GM12878 (cell line): Measurements from ENCODE around the gene CIAO2A. TPM values are rescaled to one million over a fixed set of nuclear protein-coding genes. Genes with fewer than 3 reads are reported as not detected.

Source experiments
- ATAC-seq: fragments of 200-7000 bp; cut with Tn5 transposase; 3 replicates; pipeline ENCODE4 v1.9.1; 2020; ENCODE audit warnings: mild to moderate bottlenecking, moderate library complexity
- BruUV-seq: library from RNA; stranded (reverse); fragments of 400-500 nt; replicated peaks from 2 replicates; lab custom pipeline; 2021; lab: Mats Ljungman, UMichigan
- CTCF ChIA-PET: fragments of 300-600 bp; sonication (Branson Sonifier 250); formaldehyde crosslinking; extraction: SDS; loops from one replicate; lab custom pipeline; 2021; ENCODE audit warnings: inconsistent platforms; lab: Yijun Ruan, JAX
- POLR2A ChIA-PET: fragments of 350-600 bp; formaldehyde crosslinking; extraction: SDS; loops from one replicate; lab custom pipeline; 2021; ENCODE audit warnings: inconsistent platforms; lab: Charles Lee
- RAD21 ChIA-PET: fragments of 300-600 bp; sonication (Branson Sonifier 250); formaldehyde crosslinking; loops from one replicate; lab custom pipeline; 2023; ENCODE audit warnings: antibody characterized with exemption; ENCODE audit not compliant: unreplicated experiment; lab: Charles Lee
- SMC1A ChIA-PET: fragments of 300-600 bp; sonication (Branson Sonifier 250); formaldehyde crosslinking; loops from one replicate; lab custom pipeline; 2023; ENCODE audit not compliant: unreplicated experiment, uncharacterized antibody; lab: Charles Lee
- DNase-seq: peaks from one replicate; pipeline ENCODE4 v3.0.0-alpha.2; 2011; ENCODE audit warnings: low read depth, low spot score
- FAIRE-seq: peaks from 3 replicates; lab custom pipeline; 2011; peaks lifted over from hg19 to GRCh38; lab: Jason Lieb, UNC
- H2AFZ ChIP-seq: 2 replicates; pipeline ENCODE4 v1.6.0; 2011; ENCODE audit warnings: low read depth, low read length, control low read depth; ENCODE audit not compliant: control insufficient read depth
- H3K27ac ChIP-seq: 2 replicates; pipeline ENCODE4 v1.5.1; 2011; ENCODE audit warnings: control low read depth; ENCODE audit not compliant: control insufficient read depth, insufficient read depth
- H3K27me3 ChIP-seq, 2 experiments: replicated peaks in 1 of 2; 2 replicates each; pipeline versions ENCODE4 v1.6.0 to v1.6.1; 2011; ENCODE audit warnings: low read length in 1 of 2; ENCODE audit not compliant: control insufficient read depth in 2 of 2, insufficient read depth in 2 of 2
- H3K36me3 ChIP-seq, 2 experiments: 2 replicates each; pipeline ENCODE4 v1.5.1; 2011; ENCODE audit warnings: low read length in 1 of 2; ENCODE audit not compliant: control insufficient read depth in 2 of 2, insufficient read depth in 2 of 2
- H3K4me1 ChIP-seq: 2 replicates; pipeline ENCODE4 v1.6.1; 2011; ENCODE audit warnings: mild to moderate bottlenecking, low read length, moderate library complexity, mixed read lengths; ENCODE audit not compliant: control insufficient read depth, insufficient read depth
- H3K4me2 ChIP-seq: 2 replicates; pipeline ENCODE4 v1.6.0; 2011; ENCODE audit warnings: control low read depth; ENCODE audit not compliant: control insufficient read depth, insufficient read depth
- H3K4me3 ChIP-seq: fragments of 200-600 bp; sonication (generic); 2 replicates; pipeline ENCODE4 v1.5.1; 2016
- H3K79me2 ChIP-seq: 2 replicates; pipeline ENCODE4 v1.6.0; 2011; ENCODE audit warnings: low read length; ENCODE audit not compliant: control insufficient read depth, insufficient read depth
- H3K9ac ChIP-seq: 2 replicates; pipeline ENCODE4 v1.8.0; 2011; ENCODE audit warnings: low read length, control low read depth, mixed read lengths; ENCODE audit not compliant: control insufficient read depth, insufficient read depth
- H3K9me3 ChIP-seq: replicated peaks from 3 replicates; pipeline ENCODE4 v1.5.1; 2011; ENCODE audit warnings: mild to moderate bottlenecking, low read length; ENCODE audit not compliant: control insufficient read depth, insufficient read depth
- H4K20me1 ChIP-seq: 2 replicates; pipeline ENCODE4 v1.6.0; 2011; ENCODE audit not compliant: control insufficient read depth, insufficient read depth
- ATF7 ChIP-seq: fragments of 450-650 bp; IDR thresholded peaks from 2 replicates; pipeline ENCODE4 v1.6.1; 2016; ENCODE audit warnings: low read depth, mild to moderate bottlenecking
- CBX3 ChIP-seq: fragments of 200-600 bp; sonication (generic); IDR thresholded peaks from 2 replicates; pipeline ENCODE4 v1.6.1; 2016; ENCODE audit warnings: low read depth, borderline replicate concordance
- DPF2 ChIP-seq: fragments of 450-650 bp; IDR thresholded peaks from 2 replicates; pipeline ENCODE4 v1.6.1; 2017; ENCODE audit warnings: mild to moderate bottlenecking
- MEF2A ChIP-seq: IDR thresholded peaks from 2 replicates; pipeline ENCODE4 v1.6.1; 2011; ENCODE audit warnings: low read depth, mild to moderate bottlenecking, low read length, moderate library complexity; ENCODE audit not compliant: insufficient read depth
- POLR2AphosphoS5 ChIP-seq: IDR thresholded peaks from 2 replicates; pipeline ENCODE4 v1.6.1; 2011; ENCODE audit warnings: mild to moderate bottlenecking, low read length, inconsistent platforms
- WGBS: methylation state at CpG from one replicate; pipeline ENCODE4 v1.1.6; 2016; ENCODE audit warnings: low lambda C conversion rate; ENCODE audit not compliant: insufficient replicate concordance, insufficient coverage; ENCODE audit errors: missing lambda C conversion rate; 5-methylcytosine and 5-hydroxymethylcytosine counted together
- in situ Hi-C: fragments of 300-500 bp; cut with MboI; formaldehyde crosslinking; loops from 9 replicates; pipeline ENCODE4 v1.14.3; 2018; ENCODE audit warnings: mixed read lengths
- intact Hi-C: fragments of 100-400 bp; cut with micrococcal nuclease; formaldehyde crosslinking; loops from one replicate; pipeline ENCODE4 v1.14.2; 2022; ENCODE audit not compliant: unreplicated experiment
- polyA plus RNA-seq, 11 experiments: library from polyadenylated mRNA; depleted of rRNA in 4 of 11; unstranded in 6 of 11; stranded (reverse) in 5 of 11; fragments of >200 nt; fragmentation: Nextera tagmentation in 4 of 11; fragmentation: Illumina TruSeq in 1 of 11; extraction: Ambion mirVana in 4 of 11; extraction: Trizol in 1 of 11; gene quantifications; 1 replicate in 1 of 11; 2 replicates in 10 of 11; pipeline versions ENCODE4 v1.2.1 to v1.2.3, GENCODE V29; 2011 to 2016; ENCODE audit warnings: inconsistent platforms in 2 of 11, missing spikeins in 2 of 11, low read depth in 1 of 11
- total RNA-seq, 4 experiments: library from RNA; depleted of rRNA in 3 of 4; stranded (reverse); fragments of >200 nt in 3 of 4; fragmentation: Illumina TruSeq in 1 of 4; extraction: Trizol in 1 of 4; gene quantifications; 2 replicates each; pipeline versions ENCODE4 v1.2.1 to v1.2.3, GENCODE V29; 2013 to 2021
- TF ChIP-seq, protein P1 (sequence below): fragments of 150-350 bp; IDR thresholded peaks from 2 replicates; pipeline ENCODE4 v1.6.1; 2014; ENCODE audit warnings: mild to moderate bottlenecking, low read depth, low read length

Gene CIAO2A
- total and polyA plus RNA-seq, 10 of the 15 experiments (the other 5 are each of a cell fraction or from before 2014, with no cell fraction given) = 94.5 to 400 (median 204) TPM

DNA sequence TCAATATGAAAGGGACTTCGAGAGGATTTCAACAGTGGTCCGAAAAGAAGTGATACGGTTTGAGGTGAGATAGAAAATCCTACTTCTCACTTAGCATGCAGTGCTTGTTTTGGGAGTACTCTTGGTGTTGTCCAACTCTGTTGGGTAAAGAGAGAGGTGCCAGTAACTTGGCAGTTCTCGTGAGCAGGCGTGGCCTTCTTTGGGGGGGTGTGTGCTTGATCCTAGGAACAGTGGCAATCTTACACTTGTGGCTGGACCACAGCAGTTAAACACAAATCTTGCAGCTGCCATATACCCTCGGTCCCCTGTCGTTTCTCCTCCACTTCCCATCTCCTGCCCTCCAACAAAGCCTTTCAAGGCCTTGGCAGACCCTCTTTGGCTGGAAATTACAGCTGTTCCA lies 42.7 kb upstream of the CIAO2A start:
- BruUV-seq = no TSS peak
- intact Hi-C loops = no loop called here
- H3K27me3 ChIP-seq = no peaks in the 10 kb centered on the region
- H3K9ac ChIP-seq = no peak overlapping the region
- ChIA-PET RAD21 (interaction anchor here (1.0 kb wide), 1 partner anchor 17 kb away, joined by 3 read pairs; no protein-coding TSS in a partner anchor), CTCF (no interaction called here)
- no peaks in the 10 kb centered on the region for H3K79me2 ChIP-seq
- DNase-seq (no peak), FAIRE-seq (no peak)
- H3K4me1 ChIP-seq = no peaks in the 10 kb centered on the region
- no peaks in the 10 kb centered on the region for H4K20me1 ChIP-seq
- 69% methylated on average over 7 of the region's 7 CpGs for WGBS
- H3K36me3 ChIP-seq = peaks cover 37 to 40% of the 10 kb centered on the region in 2 experiments
- TF ChIP-seq CBX3 = no peak
- no peak for TF ChIP-seq DPF2
- no peak for TF ChIP-seq POLR2AphosphoS5
- TF ChIP-seq ATF7 = no peak
- TF ChIP-seq, all 136 proteins: peak for 0
- H3K4me2 ChIP-seq = no peak overlapping the region
- POLR2A ChIA-PET = no interaction called here
- no peak overlapping the region for H2AFZ ChIP-seq
- in situ Hi-C loops = no loop called here
- SMC1A ChIA-PET = interaction anchor here (1.4 kb wide), 1 partner anchor 17 kb away, joined by 4 read pairs; no protein-coding TSS in a partner anchor
- H3K27ac ChIP-seq = no peak overlapping the region
- no peak overlapping the region for H3K4me3 ChIP-seq
- H3K9me3 ChIP-seq = no peaks in the 10 kb centered on the region
- ATAC-seq = no peak

DNA sequence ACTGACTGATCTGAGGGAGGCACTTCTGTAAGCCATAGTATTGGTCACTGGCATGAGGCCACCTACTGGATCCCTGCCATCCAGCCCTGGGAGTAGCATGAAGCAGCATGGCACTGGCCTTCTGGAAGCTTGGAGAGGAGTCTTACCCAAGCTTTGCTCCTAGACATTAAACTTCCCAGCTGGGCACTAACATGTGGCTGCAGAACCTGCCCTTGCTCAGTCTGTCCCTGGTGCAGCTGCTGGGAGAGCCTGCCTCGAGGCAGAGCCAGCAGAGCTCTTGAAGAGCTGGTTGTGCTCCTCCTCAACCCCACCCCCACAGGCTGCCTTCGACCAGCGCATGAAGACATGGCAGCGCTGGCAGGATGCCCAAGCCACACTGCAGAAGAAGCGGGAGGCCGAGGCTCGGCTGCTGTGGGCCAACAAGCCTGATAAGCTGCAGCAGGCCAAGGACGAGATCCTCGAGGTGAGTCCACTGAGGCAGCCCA lies 40.7 kb upstream of the CIAO2A start:
- ChIA-PET SMC1A (no interaction called here), CTCF (interaction anchor here (0.5 to 0.9 kb wide), 4 partner anchors 11 to 97 kb away, joined by 3 read pairs; no protein-coding TSS in a partner anchor), RAD21 (no interaction called here), POLR2A (no interaction called here)
- Histone ChIP-seq H3K36me3 (peaks cover 44 to 53% of the 10 kb centered on the region in 2 experiments), H3K9me3 (no peaks in the 10 kb centered on the region), H3K4me1 (no peaks in the 10 kb centered on the region), H3K79me2 (no peaks in the 10 kb centered on the region), H3K27ac (no peak overlapping the region), H4K20me1 (no peaks in the 10 kb centered on the region), H3K4me2 (no peak overlapping the region), H2AFZ (no peak overlapping the region), H3K9ac (no peak overlapping the region), H3K27me3 (no peaks in the 10 kb centered on the region), H3K4me3 (no peak overlapping the region)
- FAIRE-seq (no peak), DNase-seq (no peak), ATAC-seq (no peak)
- 100% methylated on average over 7 of the region's 9 CpGs for WGBS
- no peak for TF ChIP-seq MEF2A
- TF ChIP-seq, protein P1, sequence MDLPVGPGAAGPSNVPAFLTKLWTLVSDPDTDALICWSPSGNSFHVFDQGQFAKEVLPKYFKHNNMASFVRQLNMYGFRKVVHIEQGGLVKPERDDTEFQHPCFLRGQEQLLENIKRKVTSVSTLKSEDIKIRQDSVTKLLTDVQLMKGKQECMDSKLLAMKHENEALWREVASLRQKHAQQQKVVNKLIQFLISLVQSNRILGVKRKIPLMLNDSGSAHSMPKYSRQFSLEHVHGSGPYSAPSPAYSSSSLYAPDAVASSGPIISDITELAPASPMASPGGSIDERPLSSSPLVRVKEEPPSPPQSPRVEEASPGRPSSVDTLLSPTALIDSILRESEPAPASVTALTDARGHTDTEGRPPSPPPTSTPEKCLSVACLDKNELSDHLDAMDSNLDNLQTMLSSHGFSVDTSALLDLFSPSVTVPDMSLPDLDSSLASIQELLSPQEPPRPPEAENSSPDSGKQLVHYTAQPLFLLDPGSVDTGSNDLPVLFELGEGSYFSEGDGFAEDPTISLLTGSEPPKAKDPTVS = no peak
- BruUV-seq = no TSS peak
- in situ Hi-C loops (no loop called here), intact Hi-C loops (no loop called here)
